ENCODE data around the gene GDF7. TPM values are rescaled to one million over a fixed set of nuclear protein-coding genes. Genes with fewer than 3 reads are reported as not detected.

Gene GDF7
- polyA plus RNA-seq, 1 donor (not counting 4 experiments of a cell fraction or from before 2014, with no cell fraction given): not detected

DNA sequence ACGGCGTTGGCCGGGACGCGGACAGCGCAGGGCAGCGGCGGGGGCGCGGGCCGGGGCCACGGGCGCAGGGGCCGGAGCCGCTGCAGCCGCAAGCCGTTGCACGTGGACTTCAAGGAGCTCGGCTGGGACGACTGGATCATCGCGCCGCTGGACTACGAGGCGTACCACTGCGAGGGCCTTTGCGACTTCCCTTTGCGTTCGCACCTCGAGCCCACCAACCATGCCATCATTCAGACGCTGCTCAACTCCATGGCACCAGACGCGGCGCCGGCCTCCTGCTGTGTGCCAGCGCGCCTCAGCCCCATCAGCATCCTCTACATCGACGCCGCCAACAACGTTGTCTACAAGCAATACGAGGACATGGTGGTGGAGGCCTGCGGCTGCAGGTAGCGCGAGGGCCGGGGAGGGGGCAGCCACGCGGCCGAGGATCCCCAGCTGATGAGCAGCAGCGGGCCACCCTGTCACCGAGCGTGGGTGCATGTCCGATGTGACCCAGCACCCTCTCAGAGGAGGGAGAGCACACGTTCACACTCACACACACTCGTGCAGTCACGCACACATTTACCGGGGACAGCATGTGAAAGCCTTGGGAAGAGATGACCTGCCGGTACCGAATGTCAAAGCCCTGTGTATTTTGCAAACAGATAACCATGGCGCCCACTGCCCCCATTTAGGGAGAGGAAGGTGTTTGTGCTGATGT, 4.2 kb downstream of the GDF7 start:
- no peak overlapping the region for H3K4me2 ChIP-seq (ENCODE audit: control insufficient read depth, extremely low read depth, insufficient read depth, low read depth, low read length)

DNA sequence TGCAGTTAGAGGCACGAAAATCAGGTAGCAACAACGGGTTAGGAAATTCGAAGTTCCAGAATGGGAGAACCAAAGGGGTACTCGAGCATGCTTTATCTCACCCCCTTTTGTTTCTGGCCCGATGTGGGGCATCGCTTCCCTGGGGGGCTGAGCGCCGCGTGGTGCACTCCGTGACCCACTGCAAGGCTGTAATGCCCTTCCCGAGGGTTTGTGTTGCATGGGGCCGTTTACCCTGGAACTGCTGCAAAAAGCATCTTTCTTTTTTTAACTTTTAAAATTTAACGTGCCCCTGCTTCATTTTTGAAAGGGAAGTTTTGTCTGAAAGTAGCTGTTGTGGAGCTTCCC, 4.8 kb downstream of the GDF7 start:
- Histone ChIP-seq H3K79me2 (ENCODE audit: control insufficient read depth, insufficient read depth, low read length) (no peaks in the 10 kb centered on the region), H3K9ac (ENCODE audit: control insufficient read depth, extremely low read depth, insufficient read depth, low read length) (no peak overlapping the region), H3K9me1 (ENCODE audit: control insufficient read depth, extremely low read depth, insufficient read depth, low read length) (no peaks in the 10 kb centered on the region), H3K4me3 (ENCODE audit: control insufficient read depth in 2 of 3, extremely low read depth in 1 of 3, insufficient read depth in 2 of 3, low read depth in 1 of 3, low read length in 3 of 3) (no peak overlapping the region), H3K27ac (ENCODE audit: control insufficient read depth, insufficient read depth, low read length) (no peak overlapping the region), H3K4me1 (ENCODE audit: control insufficient read depth, extremely low read depth, insufficient read depth, low read length) (no peaks in the 10 kb centered on the region), H3K27me3 (ENCODE audit: control insufficient read depth, extremely low read depth, insufficient read depth, low read length) (peaks cover 70% of the 10 kb centered on the region), H3K4me2 (ENCODE audit: control insufficient read depth, extremely low read depth, insufficient read depth, low read depth, low read length) (no peak overlapping the region), H3K36me3 (ENCODE audit: control insufficient read depth in 2 of 2, extremely low read depth in 1 of 2, insufficient read depth in 2 of 2, low read length in 2 of 2) (no peaks in the 10 kb centered on the region), H4K20me1 (ENCODE audit: control insufficient read depth, extremely low read depth, insufficient read depth, low read length) (no peaks in the 10 kb centered on the region), H3K9me3 (ENCODE audit: control insufficient read depth, low read depth, low read length) (no peaks in the 10 kb centered on the region), H2AFZ (ENCODE audit: control insufficient read depth, low read length) (no peak overlapping the region)
- dilution Hi-C loops (cut with MboI; ENCODE audit: extremely low pct_ligation_motif_present, low sequenced_read_pairs): no loop called here
- DNase-seq (ENCODE audit: low read depth, low spot score) (no peak), FAIRE-seq (no peak)
- TF ChIP-seq CTCF (optimal IDR thresholded peaks at IDR 0.05 in 1 of 3, IDR thresholded peaks at IDR 0.05 in 1 of 3, conservative IDR thresholded peaks at IDR 0.05 in 1 of 3; ENCODE audit: extremely low read depth in 1 of 3, insufficient read depth in 2 of 3, low read length in 3 of 3) (no peak), EZH2 (IDR thresholded peaks at IDR 0.05; ENCODE audit: low read length) (peak; percentile 35)

More for the DNA sequence above, 4.2 kb downstream of the GDF7 start:
- no peaks in the 10 kb centered on the region for H3K9me1 ChIP-seq (ENCODE audit: control insufficient read depth, extremely low read depth, insufficient read depth, low read length)
- no peaks in the 10 kb centered on the region for H3K9me3 ChIP-seq (ENCODE audit: control insufficient read depth, low read depth, low read length)
- no peak for FAIRE-seq
- H3K4me3 ChIP-seq (ENCODE audit: control insufficient read depth in 2 of 3, extremely low read depth in 1 of 3, insufficient read depth in 2 of 3, low read depth in 1 of 3, low read length in 3 of 3): no peak overlapping the region
- H3K9ac ChIP-seq (ENCODE audit: control insufficient read depth, extremely low read depth, insufficient read depth, low read length): no peak overlapping the region
- no peak for DNase-seq (ENCODE audit: low read depth, low spot score)
- H3K27ac ChIP-seq (ENCODE audit: control insufficient read depth, insufficient read depth, low read length): no peak overlapping the region
- peaks cover 75% of the 10 kb centered on the region for H3K27me3 ChIP-seq (ENCODE audit: control insufficient read depth, extremely low read depth, insufficient read depth, low read length)
- H2AFZ ChIP-seq (ENCODE audit: control insufficient read depth, low read length): no peak overlapping the region
- no peaks in the 10 kb centered on the region for H3K36me3 ChIP-seq (ENCODE audit: control insufficient read depth in 2 of 2, extremely low read depth in 1 of 2, insufficient read depth in 2 of 2, low read length in 2 of 2)
- TF ChIP-seq CTCF (optimal IDR thresholded peaks at IDR 0.05 in 1 of 3, IDR thresholded peaks at IDR 0.05 in 1 of 3, conservative IDR thresholded peaks at IDR 0.05 in 1 of 3; ENCODE audit: extremely low read depth in 1 of 3, insufficient read depth in 2 of 3, low read length in 3 of 3): no peak
- TF ChIP-seq EZH2 (IDR thresholded peaks at IDR 0.05; ENCODE audit: low read length): peak; percentile 98
- no peaks in the 10 kb centered on the region for H4K20me1 ChIP-seq (ENCODE audit: control insufficient read depth, extremely low read depth, insufficient read depth, low read length)
- dilution Hi-C loops (cut with MboI; ENCODE audit: extremely low pct_ligation_motif_present, low sequenced_read_pairs): no loop called here
- H3K79me2 ChIP-seq (ENCODE audit: control insufficient read depth, insufficient read depth, low read length): no peaks in the 10 kb centered on the region
- peaks cover 3% of the 10 kb centered on the region for H3K4me1 ChIP-seq (ENCODE audit: control insufficient read depth, extremely low read depth, insufficient read depth, low read length)
